Sigmoid colon (tissue), 4 donors: Measurements from ENCODE around the gene NCF2.

ENCODE experiments used
- EP300 ChIP-seq, 4 donors: sonication (generic); formaldehyde crosslinking; IDR thresholded peaks; one replicate each; pipeline ENCODE4 v1.6.1; 2017; ENCODE audit warnings: antibody characterized with exemption in 4 of 4
- POLR2A ChIP-seq, 2 donors: fragments of 450-650 bp; IDR thresholded peaks; one replicate each; pipeline ENCODE4 v1.6.1; 2016; ENCODE audit warnings: antibody characterized with exemption in 2 of 2, mild to moderate bottlenecking in 2 of 2, moderate library complexity in 2 of 2
- TF ChIP-seq, protein P1 (sequence below), 4 experiments: fragments of 450-650 bp in 3 of 4; fragments of 200-600 bp in 1 of 4; IDR thresholded peaks; one replicate each; pipeline ENCODE4 v1.5.1; 2016 to 2019; ENCODE audit warnings: antibody characterized with exemption in 4 of 4, mild to moderate bottlenecking in 3 of 4, moderate library complexity in 2 of 4

DNA sequence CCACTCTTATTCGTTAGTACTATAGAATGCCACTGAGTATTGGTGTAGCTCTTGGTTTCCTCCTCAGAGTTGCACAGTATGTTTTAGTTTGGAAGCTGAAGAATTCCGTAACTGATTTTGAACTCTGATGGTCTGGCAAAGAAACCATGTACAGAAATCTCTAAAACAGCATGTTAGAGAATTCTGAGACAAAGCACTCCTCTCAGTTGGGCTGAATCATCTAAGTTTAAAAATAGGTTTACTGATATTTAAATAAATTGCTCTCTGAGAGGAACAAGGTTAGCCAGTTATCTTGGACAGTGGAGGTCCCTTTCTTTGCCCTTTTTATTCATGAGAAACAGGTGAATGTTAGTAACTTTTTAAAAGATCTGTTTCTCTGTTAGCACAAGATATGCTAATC, 43.8 kb downstream of the NCF2 start:
- no peak for TF ChIP-seq EP300 (IDR thresholded peaks at IDR 0.05)
- no peak for TF ChIP-seq POLR2A (IDR thresholded peaks at IDR 0.05)
- TF ChIP-seq, protein P1, sequence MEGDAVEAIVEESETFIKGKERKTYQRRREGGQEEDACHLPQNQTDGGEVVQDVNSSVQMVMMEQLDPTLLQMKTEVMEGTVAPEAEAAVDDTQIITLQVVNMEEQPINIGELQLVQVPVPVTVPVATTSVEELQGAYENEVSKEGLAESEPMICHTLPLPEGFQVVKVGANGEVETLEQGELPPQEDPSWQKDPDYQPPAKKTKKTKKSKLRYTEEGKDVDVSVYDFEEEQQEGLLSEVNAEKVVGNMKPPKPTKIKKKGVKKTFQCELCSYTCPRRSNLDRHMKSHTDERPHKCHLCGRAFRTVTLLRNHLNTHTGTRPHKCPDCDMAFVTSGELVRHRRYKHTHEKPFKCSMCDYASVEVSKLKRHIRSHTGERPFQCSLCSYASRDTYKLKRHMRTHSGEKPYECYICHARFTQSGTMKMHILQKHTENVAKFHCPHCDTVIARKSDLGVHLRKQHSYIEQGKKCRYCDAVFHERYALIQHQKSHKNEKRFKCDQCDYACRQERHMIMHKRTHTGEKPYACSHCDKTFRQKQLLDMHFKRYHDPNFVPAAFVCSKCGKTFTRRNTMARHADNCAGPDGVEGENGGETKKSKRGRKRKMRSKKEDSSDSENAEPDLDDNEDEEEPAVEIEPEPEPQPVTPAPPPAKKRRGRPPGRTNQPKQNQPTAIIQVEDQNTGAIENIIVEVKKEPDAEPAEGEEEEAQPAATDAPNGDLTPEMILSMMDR (IDR thresholded peaks at IDR 0.05), result no peak
